Stimulated activated CD8-positive, alpha-beta memory T cell treated with anti-CD3 and anti-CD28 coated beads, Interleukin-15, amount 100 ng/mL, for 4 hours (primary cell): ENCODE measurements around the gene ERO1A.

Experiments
- DNase-seq, 2 donors: peaks; one replicate each; pipeline ENCODE4 v3.0.0-alpha.2; 2020; ENCODE audit warnings: low read depth in 2 of 2

Gene ERO1A

GRCh38 chr14:52700701-52701172 is 5.4 kb upstream of the ERO1A start:
- DNase-seq, result no peak

- DNase-seq, result peak; percentile 10 to 33
These were observed 437 bp downstream of the ERO1A start for GRCh38 chr14:52694761-52695480.

GRCh38 chr14:52693532-52693931 is 1.8 kb downstream of the ERO1A start:
- DNase-seq, result no peak

- DNase-seq, result no peak
These were observed 2.3 kb downstream of the ERO1A start for GRCh38 chr14:52693036-52693435.

GRCh38 chr14:52692248-52692962 is 3.0 kb downstream of the ERO1A start:
- no peak for DNase-seq

- no peak for DNase-seq
These were observed 4.2 kb downstream of the ERO1A start for GRCh38 chr14:52690983-52691760.

GRCh38 chr14:52686176-52686575 is 9.2 kb downstream of the ERO1A start:
- no peak for DNase-seq

GRCh38 chr14:52683985-52684520 is 11.3 kb downstream of the ERO1A start:
- DNase-seq, result no peak

- no peak for DNase-seq
These were observed 16.8 kb downstream of the ERO1A start for GRCh38 chr14:52678591-52678990.

- DNase-seq, result no peak
These were observed 31.5 kb downstream of the ERO1A start for GRCh38 chr14:52663850-52664249.

- DNase-seq, result no peak
These were observed 34.0 kb downstream of the ERO1A start for GRCh38 chr14:52661314-52661713.

GRCh38 chr14:52660832-52661231 is 34.5 kb downstream of the ERO1A start:
- DNase-seq, result no peak

GRCh38 chr14:52660325-52660724 is 35.0 kb downstream of the ERO1A start:
- no peak for DNase-seq

- DNase-seq, result no peak
These were observed 38.5 kb downstream of the ERO1A start for GRCh38 chr14:52656905-52657304.

GRCh38 chr14:52650774-52651173 is 44.6 kb downstream of the ERO1A start:
- DNase-seq, result no peak

- no peak for DNase-seq
These were observed 45.8 kb downstream of the ERO1A start for GRCh38 chr14:52649511-52649910.

- no peak for DNase-seq
These were observed 53.6 kb downstream of the ERO1A start for GRCh38 chr14:52641745-52642144.

GRCh38 chr14:52640137-52640536 is 55.2 kb downstream of the ERO1A start:
- no peak for DNase-seq

GRCh38 chr14:52619687-52620086 is 75.7 kb downstream of the ERO1A start:
- no peak for DNase-seq

- DNase-seq, result no peak
These were observed 76.8 kb downstream of the ERO1A start for GRCh38 chr14:52618602-52619001.

- DNase-seq, result no peak
These were observed 85.2 kb downstream of the ERO1A start for GRCh38 chr14:52610187-52610586.

GRCh38 chr14:52609445-52610044 is 85.8 kb downstream of the ERO1A start:
- DNase-seq, result no peak
